GM21526 (cell line): ENCODE data around the gene SPATA31E1.
"Not testable (repeated sequence)": the region's sequence is repeated elsewhere in the genome, so short reads cannot be mapped to it uniquely, and the experiment has no call there.

Experiments
- ATAC-seq: cut with Tn5 transposase; IDR thresholded peaks from one replicate; pipeline ENCODE4 v1.9.1; 2021; ENCODE audit warnings: moderate library complexity; ENCODE audit not compliant: unreplicated experiment, low FRiP score

SPATA31E1 gene

GRCh38 chr9:87884578-87885459 is 2.1 kb downstream of the SPATA31E1 start:
- ATAC-seq: no peak

- ATAC-seq: no peak
Measured at GRCh38 chr9:87885484-87886189, 3.0 kb downstream of the SPATA31E1 start.

GRCh38 chr9:87886210-87886932 is 3.7 kb downstream of the SPATA31E1 start:
- no peak for ATAC-seq

- no peak for ATAC-seq
Measured at GRCh38 chr9:87886933-87887505, 4.3 kb downstream of the SPATA31E1 start.

- ATAC-seq: no peak
Measured at GRCh38 chr9:87887661-87888480, 5.2 kb downstream of the SPATA31E1 start.

GRCh38 chr9:87888501-87888900 is 5.8 kb downstream of the SPATA31E1 start:
- no peak for ATAC-seq

- ATAC-seq: no peak
Measured at GRCh38 chr9:87889065-87889881, 6.6 kb downstream of the SPATA31E1 start.

- no peak for ATAC-seq
Measured at GRCh38 chr9:87889882-87890252, 7.2 kb downstream of the SPATA31E1 start.

- ATAC-seq: no peak
Measured at GRCh38 chr9:87890837-87891236, 8.2 kb downstream of the SPATA31E1 start.

- no peak for ATAC-seq
Measured at GRCh38 chr9:87891754-87892153, 9.1 kb downstream of the SPATA31E1 start.

- ATAC-seq: no peak
Measured at GRCh38 chr9:87892956-87893355, 10.3 kb downstream of the SPATA31E1 start.

- no peak for ATAC-seq
Measured at GRCh38 chr9:87894998-87895625, 12.4 kb downstream of the SPATA31E1 start.

GRCh38 chr9:87896891-87897290 is 14.2 kb downstream of the SPATA31E1 start:
- ATAC-seq: no peak

- ATAC-seq: no peak
Measured at GRCh38 chr9:87898151-87898550, 15.5 kb downstream of the SPATA31E1 start.

- ATAC-seq: not testable (repeated sequence)
Measured at GRCh38 chr9:87902371-87902770, 19.7 kb downstream of the SPATA31E1 start.

- no peak for ATAC-seq
Measured at GRCh38 chr9:87909310-87910041, 26.8 kb downstream of the SPATA31E1 start.

GRCh38 chr9:87910821-87911220 is 28.1 kb downstream of the SPATA31E1 start:
- ATAC-seq: no peak

- not testable (repeated sequence) for ATAC-seq
Measured at GRCh38 chr9:87917662-87918061, 35.0 kb downstream of the SPATA31E1 start, which contains the start of gene SPATA31C1. TSS of gene SPATA31C1 (plus strand) at chr9:87917962.
